Measurements from ENCODE around the gene IDH2. TPM values are rescaled to one million over a fixed set of nuclear protein-coding genes. Genes with fewer than 3 reads are reported as not detected.

The IDH2 gene
- polyA plus RNA-seq, 4 donors = 26.8 to 285 (median 95.8) TPM

DNA sequence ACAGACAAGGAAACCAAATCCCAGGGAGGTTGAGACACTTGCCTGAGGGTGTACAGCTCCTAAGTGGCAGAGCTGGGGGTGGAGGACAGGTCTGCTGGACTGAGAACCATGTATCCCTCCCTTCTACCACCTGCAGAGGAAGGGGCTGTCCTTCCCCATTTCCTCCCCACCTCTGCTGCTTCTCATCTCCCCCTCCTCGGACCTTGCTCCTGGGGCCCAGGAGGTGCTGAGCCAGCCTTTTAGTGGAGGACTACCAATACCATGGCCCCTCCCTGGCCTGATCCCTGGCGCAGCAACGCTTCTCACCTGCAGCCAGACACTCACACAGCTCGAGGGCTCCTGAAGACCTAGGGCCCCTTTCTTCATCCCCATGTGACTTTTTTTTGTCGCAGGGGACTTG, 50.4 kb downstream of the IDH2 start:
- no peaks in the 10 kb centered on the region for H3K9me3 ChIP-seq (ENCODE audit: control insufficient read depth in 2 of 2, insufficient read depth in 1 of 2, low read depth in 1 of 2, low read length in 1 of 2)
- no peaks in the 10 kb centered on the region for H3K27me3 ChIP-seq (ENCODE audit: control insufficient read depth in 3 of 3, insufficient read depth in 3 of 3, low read length in 3 of 3)
- peaks cover 0 to 39% (median 0%) of the 10 kb centered on the region in 3 donors for H3K36me3 ChIP-seq (ENCODE audit: control insufficient read depth in 3 of 3, insufficient read depth in 2 of 3, low read depth in 1 of 3, low read length in 3 of 3)
- no peak overlapping the region for H3K4me3 ChIP-seq (ENCODE audit: low read depth in 1 of 3, low read length in 3 of 3)
- peak overlapping the region in 1 of 3 donors; percentile 57 for H3K27ac ChIP-seq (ENCODE audit: low read depth in 1 of 3, low read length in 2 of 3)
- DNase-seq = peak in 1 of 2 donors; percentile 74
- no peak for FAIRE-seq
- H3K4me1 ChIP-seq (ENCODE audit: control insufficient read depth in 3 of 3, insufficient read depth in 2 of 3, low read depth in 1 of 3, low read length in 2 of 3) = peaks cover 0 to 43% (median 8%) of the 10 kb centered on the region in 3 donors
- WGBS, 3 donors = 61 to 68% (median 66%) methylated on average over 5 of the region's 5 CpGs

DNA sequence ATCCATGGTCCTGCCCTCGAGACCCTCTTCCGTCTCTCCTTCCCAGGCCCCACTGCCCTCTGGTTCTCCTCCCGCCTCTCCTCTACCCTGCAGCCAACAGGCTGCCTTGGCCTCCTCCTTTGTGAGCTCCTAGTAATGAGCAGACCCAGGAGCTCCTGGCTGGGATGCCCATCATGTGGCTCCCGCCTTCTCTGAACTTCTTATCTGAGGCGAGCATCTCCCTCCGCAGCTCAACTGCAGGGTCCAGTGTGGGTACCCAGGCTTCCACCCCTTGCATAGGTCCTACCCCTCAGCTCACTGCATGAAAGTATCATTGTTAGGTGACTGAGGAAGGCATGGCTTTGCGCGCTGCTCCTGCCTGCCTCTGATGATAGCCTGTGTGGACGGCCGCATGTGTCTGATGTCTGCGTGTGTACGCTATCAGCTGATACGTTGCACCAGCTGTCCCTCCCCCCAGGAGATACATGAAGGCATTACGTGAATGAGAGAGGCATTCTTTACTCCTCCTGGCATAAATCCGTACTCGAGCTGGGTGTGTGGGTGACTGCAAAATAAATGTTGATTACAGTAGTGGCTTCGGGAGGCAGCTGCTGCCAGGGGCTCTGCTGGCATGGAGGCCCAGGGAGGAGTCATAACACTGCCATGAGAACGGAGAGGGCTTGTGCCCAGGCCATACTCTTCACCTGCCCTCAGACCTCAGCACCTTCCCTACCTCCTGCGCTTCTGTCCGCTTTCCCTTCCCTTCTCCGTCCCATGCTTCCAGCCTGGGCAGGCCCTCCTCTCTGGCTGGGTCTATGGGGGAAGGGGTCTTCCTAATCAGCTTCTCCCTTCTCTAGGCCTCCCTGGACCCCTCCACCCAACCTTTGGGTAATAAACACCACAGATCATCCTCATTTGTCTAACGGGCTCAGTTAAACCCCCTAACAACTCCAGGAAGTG, 52.3 kb downstream of the IDH2 start:
- FAIRE-seq (no peak), DNase-seq (no peak)
- H3K4me1 ChIP-seq (ENCODE audit: control insufficient read depth in 3 of 3, insufficient read depth in 2 of 3, low read depth in 1 of 3, low read length in 2 of 3) = peaks cover 3 to 40% (median 5%) of the 10 kb centered on the region in 3 donors
- H3K27me3 ChIP-seq (ENCODE audit: control insufficient read depth in 3 of 3, insufficient read depth in 3 of 3, low read length in 3 of 3) = no peaks in the 10 kb centered on the region
- WGBS, 3 donors = 59 to 79% (median 66%) methylated on average over 22 of the region's 22 CpGs
- no peaks in the 10 kb centered on the region for H3K9me3 ChIP-seq (ENCODE audit: control insufficient read depth in 2 of 2, insufficient read depth in 1 of 2, low read depth in 1 of 2, low read length in 1 of 2)
- H3K36me3 ChIP-seq (ENCODE audit: control insufficient read depth in 3 of 3, insufficient read depth in 2 of 3, low read depth in 1 of 3, low read length in 3 of 3) = peaks cover 0 to 43% (median 0%) of the 10 kb centered on the region in 3 donors
- H3K4me3 ChIP-seq (ENCODE audit: low read depth in 1 of 3, low read length in 3 of 3) = no peak overlapping the region
- no peak overlapping the region for H3K27ac ChIP-seq (ENCODE audit: low read depth in 1 of 3, low read length in 2 of 3)

DNA sequence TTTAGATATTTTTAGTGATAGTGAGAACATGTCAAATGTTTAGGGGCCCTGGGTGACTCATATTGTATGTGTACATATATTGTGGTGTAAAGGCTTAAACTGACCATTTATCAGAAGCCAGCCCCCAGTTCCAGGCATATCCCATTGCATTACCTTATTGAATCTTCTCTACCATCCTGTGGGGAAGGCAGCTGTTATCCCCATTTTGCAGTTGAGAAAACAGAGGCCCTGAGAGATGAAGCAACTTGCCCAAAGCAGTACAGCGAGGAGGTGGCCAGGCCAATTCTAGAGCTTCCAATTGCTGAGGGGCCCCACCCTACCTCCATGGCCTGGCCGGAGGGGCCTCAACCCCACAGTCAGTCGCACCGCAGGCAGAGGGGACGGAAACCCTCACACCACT, 53.2 kb downstream of the IDH2 start:
- 97 to 98% (median 97%) methylated on average over 5 of the region's 5 CpGs for WGBS, 3 donors
- no peak overlapping the region for H3K27ac ChIP-seq (ENCODE audit: low read depth in 1 of 3, low read length in 2 of 3)

DNA sequence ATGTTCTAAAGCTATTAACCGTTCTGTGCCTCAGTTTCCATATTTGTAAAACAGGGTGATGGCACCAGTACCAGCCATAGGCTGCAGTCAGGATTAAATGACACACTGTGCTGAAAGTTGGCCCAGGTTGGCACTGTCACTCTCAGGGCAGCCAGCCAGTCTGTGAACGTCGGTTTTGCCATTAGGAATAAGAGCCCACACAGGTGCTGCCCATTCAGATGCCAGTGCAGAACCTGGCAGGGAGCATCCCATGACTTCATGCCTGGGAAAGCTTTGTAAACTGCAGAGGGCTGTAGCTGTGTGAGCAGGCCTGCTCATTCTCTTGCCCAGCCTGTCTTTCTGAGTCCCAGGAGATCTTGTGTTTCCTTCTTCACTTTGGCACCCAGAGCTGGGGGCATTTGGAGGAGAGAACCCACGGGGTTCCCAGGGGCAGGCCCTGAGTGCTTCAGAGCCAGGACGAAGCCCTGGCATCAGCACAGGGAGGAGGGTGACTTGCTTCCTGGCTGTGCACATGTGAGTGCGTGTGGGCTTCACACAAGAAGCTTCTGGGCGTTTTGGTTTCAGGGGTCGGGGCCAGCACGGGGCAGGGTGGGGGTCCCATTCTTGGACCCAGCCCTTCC, 54.2 kb downstream of the IDH2 start:
- WGBS, 3 donors = 52 to 68% (median 68%) methylated on average over 9 of the region's 9 CpGs
- Histone ChIP-seq H3K27ac (ENCODE audit: low read depth in 1 of 3, low read length in 2 of 3) (no peak overlapping the region), H3K36me3 (ENCODE audit: control insufficient read depth in 3 of 3, insufficient read depth in 2 of 3, low read depth in 1 of 3, low read length in 3 of 3) (peaks cover 0 to 51% (median 0%) of the 10 kb centered on the region in 3 donors), H3K9me3 (ENCODE audit: control insufficient read depth in 2 of 2, insufficient read depth in 1 of 2, low read depth in 1 of 2, low read length in 1 of 2) (no peaks in the 10 kb centered on the region), H3K4me3 (ENCODE audit: low read depth in 1 of 3, low read length in 3 of 3) (no peak overlapping the region), H3K4me1 (ENCODE audit: control insufficient read depth in 3 of 3, insufficient read depth in 2 of 3, low read depth in 1 of 3, low read length in 2 of 3) (peaks cover 3 to 23% (median 3%) of the 10 kb centered on the region in 3 donors), H3K27me3 (ENCODE audit: control insufficient read depth in 3 of 3, insufficient read depth in 3 of 3, low read length in 3 of 3) (no peaks in the 10 kb centered on the region)
- FAIRE-seq (no peak), DNase-seq (no peak)

More for the DNA sequence above, 53.2 kb downstream of the IDH2 start:
- H3K27me3 ChIP-seq (ENCODE audit: control insufficient read depth in 3 of 3, insufficient read depth in 3 of 3, low read length in 3 of 3) = no peaks in the 10 kb centered on the region
- H3K36me3 ChIP-seq (ENCODE audit: control insufficient read depth in 3 of 3, insufficient read depth in 2 of 3, low read depth in 1 of 3, low read length in 3 of 3) = peaks cover 0 to 51% (median 0%) of the 10 kb centered on the region in 3 donors
- peaks cover 3 to 31% (median 3%) of the 10 kb centered on the region in 3 donors for H3K4me1 ChIP-seq (ENCODE audit: control insufficient read depth in 3 of 3, insufficient read depth in 2 of 3, low read depth in 1 of 3, low read length in 2 of 3)
- no peak for DNase-seq
- no peaks in the 10 kb centered on the region for H3K9me3 ChIP-seq (ENCODE audit: control insufficient read depth in 2 of 2, insufficient read depth in 1 of 2, low read depth in 1 of 2, low read length in 1 of 2)
- H3K4me3 ChIP-seq (ENCODE audit: low read depth in 1 of 3, low read length in 3 of 3) = no peak overlapping the region
- no peak for FAIRE-seq

DNA sequence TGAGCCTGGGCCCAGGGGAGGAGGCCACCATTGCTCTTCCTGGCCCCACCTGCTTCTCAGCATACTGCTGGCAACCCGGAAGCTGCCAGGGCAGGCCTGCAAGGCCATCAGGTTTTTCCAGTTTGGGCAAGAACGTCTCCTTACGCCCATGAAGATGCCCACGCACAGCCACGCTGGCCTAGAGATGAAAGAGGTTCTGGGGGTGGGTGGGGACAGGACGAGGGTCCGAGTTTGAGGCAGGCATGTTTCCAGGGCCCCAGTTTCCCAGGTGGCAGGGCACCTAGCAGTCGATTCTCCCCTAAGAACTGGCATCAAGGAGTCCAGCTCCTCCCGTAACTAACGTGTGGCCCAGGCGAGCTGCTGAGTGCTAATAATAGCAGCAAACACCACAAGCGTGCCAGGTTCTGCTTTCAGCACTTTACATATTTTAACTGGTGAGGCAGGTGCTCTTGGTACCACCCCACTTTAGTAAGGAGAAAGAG, 55.3 kb downstream of the IDH2 start:
- Histone ChIP-seq H3K9me3 (ENCODE audit: control insufficient read depth in 2 of 2, insufficient read depth in 1 of 2, low read depth in 1 of 2, low read length in 1 of 2) (no peaks in the 10 kb centered on the region), H3K4me1 (ENCODE audit: control insufficient read depth in 3 of 3, insufficient read depth in 2 of 3, low read depth in 1 of 3, low read length in 2 of 3) (peaks cover 3 to 12% (median 3%) of the 10 kb centered on the region in 3 donors), H3K36me3 (ENCODE audit: control insufficient read depth in 3 of 3, insufficient read depth in 2 of 3, low read depth in 1 of 3, low read length in 3 of 3) (peaks cover 0 to 60% (median 0%) of the 10 kb centered on the region in 3 donors), H3K27ac (ENCODE audit: low read depth in 1 of 3, low read length in 2 of 3) (peak overlapping the region in 1 of 3 donors; percentile 90), H3K27me3 (ENCODE audit: control insufficient read depth in 3 of 3, insufficient read depth in 3 of 3, low read length in 3 of 3) (no peaks in the 10 kb centered on the region), H3K4me3 (ENCODE audit: low read depth in 1 of 3, low read length in 3 of 3) (no peak overlapping the region)
- WGBS, 3 donors = 23 to 55% (median 33%) methylated on average over 12 of the region's 12 CpGs
- FAIRE-seq (no peak), DNase-seq (peak in 1 of 2 donors; percentile 73)

DNA sequence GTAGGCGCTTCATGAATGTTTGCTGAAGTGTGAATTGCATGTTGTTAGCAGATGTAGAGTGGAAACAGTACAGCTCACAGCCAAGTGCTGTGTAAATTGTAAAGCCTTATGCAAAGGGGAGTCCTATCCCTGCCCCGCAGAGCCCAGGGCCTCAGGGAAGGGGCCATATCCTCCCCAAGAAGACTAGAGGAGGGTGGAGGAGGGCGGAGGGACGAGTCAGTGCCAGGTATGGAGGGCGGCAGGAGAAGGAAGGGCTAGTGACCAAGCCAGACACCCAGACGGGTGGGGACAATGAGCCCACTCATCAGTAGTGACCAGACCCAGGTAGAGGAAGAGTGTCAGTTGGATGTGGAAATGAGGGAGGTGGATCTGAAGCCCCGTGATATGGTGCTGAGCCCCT, 56.0 kb downstream of the IDH2 start:
- no peak overlapping the region for H3K4me3 ChIP-seq (ENCODE audit: low read depth in 1 of 3, low read length in 3 of 3)
- FAIRE-seq (no peak), DNase-seq (no peak)
- H3K27ac ChIP-seq (ENCODE audit: low read depth in 1 of 3, low read length in 2 of 3) = peak overlapping the region in 2 of 3 donors; percentile 50 to 90
- WGBS, 3 donors = 68 to 81% (median 70%) methylated on average over 7 of the region's 7 CpGs
- no peaks in the 10 kb centered on the region for H3K9me3 ChIP-seq (ENCODE audit: control insufficient read depth in 2 of 2, insufficient read depth in 1 of 2, low read depth in 1 of 2, low read length in 1 of 2)
- H3K4me1 ChIP-seq (ENCODE audit: control insufficient read depth in 3 of 3, insufficient read depth in 2 of 3, low read depth in 1 of 3, low read length in 2 of 3) = peaks cover 3 to 7% (median 3%) of the 10 kb centered on the region in 3 donors
- peaks cover 0 to 60% (median 0%) of the 10 kb centered on the region in 3 donors for H3K36me3 ChIP-seq (ENCODE audit: control insufficient read depth in 3 of 3, insufficient read depth in 2 of 3, low read depth in 1 of 3, low read length in 3 of 3)
- H3K27me3 ChIP-seq (ENCODE audit: control insufficient read depth in 3 of 3, insufficient read depth in 3 of 3, low read length in 3 of 3) = no peaks in the 10 kb centered on the region

DNA sequence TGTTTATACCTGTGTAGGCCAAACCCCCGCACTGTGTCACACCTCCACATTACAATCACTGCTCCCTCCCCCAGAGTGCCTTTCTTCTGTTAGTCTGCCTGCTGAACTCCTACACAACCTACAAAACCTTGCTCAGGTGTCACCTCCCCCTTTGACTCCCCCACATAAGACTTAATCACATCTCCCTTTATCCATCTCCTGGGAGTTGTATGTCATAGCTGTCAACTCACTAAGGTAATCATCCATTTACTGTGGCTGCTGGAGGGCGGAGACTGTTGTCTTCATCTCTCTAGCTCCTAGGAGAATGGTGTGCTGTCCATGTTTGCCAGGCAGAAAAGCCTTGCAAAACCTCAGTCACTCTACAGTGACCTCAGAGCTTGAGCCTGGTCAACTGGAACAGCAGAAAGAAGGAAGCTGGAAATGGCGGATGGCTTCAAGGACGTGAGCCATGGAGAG, 57.3 kb downstream of the IDH2 start:
- no peaks in the 10 kb centered on the region for H3K27me3 ChIP-seq (ENCODE audit: control insufficient read depth in 3 of 3, insufficient read depth in 3 of 3, low read length in 3 of 3)
- H3K4me1 ChIP-seq (ENCODE audit: control insufficient read depth in 3 of 3, insufficient read depth in 2 of 3, low read depth in 1 of 3, low read length in 2 of 3) = peaks cover 3 to 16% (median 5%) of the 10 kb centered on the region in 3 donors
- H3K36me3 ChIP-seq (ENCODE audit: control insufficient read depth in 3 of 3, insufficient read depth in 2 of 3, low read depth in 1 of 3, low read length in 3 of 3) = peaks cover 0 to 52% (median 0%) of the 10 kb centered on the region in 3 donors
- 91 to 95% (median 92%) methylated on average over 4 of the region's 4 CpGs for WGBS, 3 donors
- H3K27ac ChIP-seq (ENCODE audit: low read depth in 1 of 3, low read length in 2 of 3) = no peak overlapping the region
- H3K9me3 ChIP-seq (ENCODE audit: control insufficient read depth in 2 of 2, insufficient read depth in 1 of 2, low read depth in 1 of 2, low read length in 1 of 2) = no peaks in the 10 kb centered on the region
- DNase-seq = no peak
- no peak for FAIRE-seq
- H3K4me3 ChIP-seq (ENCODE audit: low read depth in 1 of 3, low read length in 3 of 3) = no peak overlapping the region

DNA sequence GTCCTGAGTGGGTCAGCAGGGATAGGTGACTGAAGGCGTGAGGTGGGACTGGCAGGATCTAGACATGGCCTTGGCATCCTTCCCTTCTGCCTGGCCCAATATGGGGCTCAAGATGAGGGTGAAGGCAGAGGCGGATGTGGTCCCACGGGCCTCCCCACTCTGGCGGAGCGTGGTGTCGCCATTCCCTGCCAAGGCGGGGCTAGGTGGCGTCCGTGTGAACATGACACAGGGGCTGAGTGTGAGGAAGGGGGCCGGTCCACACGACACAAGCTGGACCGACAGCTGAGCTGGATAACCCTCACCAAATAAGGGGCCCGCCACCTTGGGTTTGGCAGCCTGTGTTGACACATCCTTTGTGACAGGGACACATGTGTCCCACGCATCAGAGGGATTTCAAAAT, 58.1 kb downstream of the IDH2 start:
- Histone ChIP-seq H3K36me3 (ENCODE audit: control insufficient read depth in 3 of 3, insufficient read depth in 2 of 3, low read depth in 1 of 3, low read length in 3 of 3) (peaks cover 0 to 47% (median 0%) of the 10 kb centered on the region in 3 donors), H3K9me3 (ENCODE audit: control insufficient read depth in 2 of 2, insufficient read depth in 1 of 2, low read depth in 1 of 2, low read length in 1 of 2) (no peaks in the 10 kb centered on the region), H3K27me3 (ENCODE audit: control insufficient read depth in 3 of 3, insufficient read depth in 3 of 3, low read length in 3 of 3) (no peaks in the 10 kb centered on the region), H3K4me1 (ENCODE audit: control insufficient read depth in 3 of 3, insufficient read depth in 2 of 3, low read depth in 1 of 3, low read length in 2 of 3) (peaks cover 3 to 21% (median 6%) of the 10 kb centered on the region in 3 donors), H3K4me3 (ENCODE audit: low read depth in 1 of 3, low read length in 3 of 3) (no peak overlapping the region), H3K27ac (ENCODE audit: low read depth in 1 of 3, low read length in 2 of 3) (no peak overlapping the region)
- DNase-seq = no peak
- 92 to 93% (median 93%) methylated on average over 14 of the region's 14 CpGs for WGBS, 3 donors
- FAIRE-seq = no peak

Data from small intestine (tissue), 7 donors.